Smooth muscle cell (in vitro differentiated cells): ENCODE data around the gene FNDC10. TPM values are rescaled to one million over a fixed set of nuclear protein-coding genes. Genes with fewer than 3 reads are reported as not detected.

Experiments
- DNase-seq: peaks from one replicate; lab custom pipeline; 2025; ENCODE audit not compliant: unreplicated experiment; lab: John Stamatoyannopoulos, UW
- H2AFZ ChIP-seq: fragments of 200-600 bp; sonication (generic); 2 replicates; pipeline ENCODE4 v1.6.0; 2016; ENCODE audit warnings: antibody characterized with exemption, low read depth, mild to moderate bottlenecking
- H3F3A ChIP-seq: fragments of 200-600 bp; sonication (generic); 2 replicates; pipeline ENCODE4 v1.6.0; 2017; ENCODE audit warnings: antibody characterized with exemption, low read depth
- H3K27ac ChIP-seq: fragments of 200-600 bp; sonication (generic); 2 replicates; pipeline ENCODE4 v1.5.1; 2016; ENCODE audit warnings: low read depth, mild to moderate bottlenecking
- H3K27me3 ChIP-seq: fragments of 200-600 bp; sonication (generic); 2 replicates; pipeline ENCODE4 v1.6.1; 2016; ENCODE audit warnings: low read depth, mild to moderate bottlenecking
- H3K36me3 ChIP-seq: fragments of 200-600 bp; sonication (generic); 2 replicates; pipeline ENCODE4 v1.5.1; 2016; ENCODE audit warnings: low read depth
- H3K4me1 ChIP-seq: fragments of 200-600 bp; sonication (generic); 2 replicates; pipeline ENCODE4 v1.5.1; 2016; ENCODE audit warnings: low read depth
- H3K4me2 ChIP-seq: fragments of 200-600 bp; sonication (generic); 2 replicates; pipeline ENCODE4 v1.6.0; 2016; ENCODE audit warnings: mild to moderate bottlenecking
- H3K4me3 ChIP-seq: fragments of 200-600 bp; sonication (generic); 2 replicates; pipeline ENCODE4 v1.5.1; 2016; ENCODE audit warnings: mild to moderate bottlenecking
- H3K79me2 ChIP-seq: fragments of 200-600 bp; sonication (generic); 2 replicates; pipeline ENCODE4 v1.6.0; 2016; ENCODE audit warnings: low read depth, mild to moderate bottlenecking
- H3K9ac ChIP-seq: fragments of 200-600 bp; sonication (generic); 2 replicates; pipeline ENCODE4 v1.6.0; 2016; ENCODE audit warnings: low read depth
- H3K9me3 ChIP-seq: fragments of 200-600 bp; sonication (generic); replicated peaks from 2 replicates; pipeline ENCODE4 v1.5.1; 2016; ENCODE audit warnings: low read depth
- H4K20me1 ChIP-seq: fragments of 200-600 bp; sonication (generic); 2 replicates; pipeline ENCODE4 v1.6.0; 2016; ENCODE audit warnings: low read depth
- WGBS: methylation state at CpG from one replicate; pipeline ENCODE4 v1.1.7; 2016; ENCODE audit warnings: low lambda C conversion rate; 5-methylcytosine and 5-hydroxymethylcytosine counted together
- polyA plus RNA-seq: library from polyadenylated mRNA; unstranded; fragments of >200 nt; fragmentation: Nextera tagmentation; extraction: Ambion mirVana; gene quantifications from 2 replicates; pipeline ENCODE4 v1.2.1, GENCODE V29; 2016
- total RNA-seq: library from RNA; depleted of rRNA; stranded (reverse); fragments of >200 nt; gene quantifications from 2 replicates; pipeline ENCODE4 v1.2.3, GENCODE V29; 2014
- TF ChIP-seq, protein P1 (sequence below): fragments of 200-600 bp; sonication (generic); IDR thresholded peaks from 2 replicates; pipeline ENCODE4 v1.5.1; 2017; ENCODE audit warnings: borderline replicate concordance, mild to moderate bottlenecking, antibody characterized with exemption; ENCODE audit not compliant: insufficient read depth, poor library complexity, severe bottlenecking

Gene FNDC10
- total and polyA plus RNA-seq, 2 experiments from 2014 or later = 9.1 to 22.5 TPM

DNA sequence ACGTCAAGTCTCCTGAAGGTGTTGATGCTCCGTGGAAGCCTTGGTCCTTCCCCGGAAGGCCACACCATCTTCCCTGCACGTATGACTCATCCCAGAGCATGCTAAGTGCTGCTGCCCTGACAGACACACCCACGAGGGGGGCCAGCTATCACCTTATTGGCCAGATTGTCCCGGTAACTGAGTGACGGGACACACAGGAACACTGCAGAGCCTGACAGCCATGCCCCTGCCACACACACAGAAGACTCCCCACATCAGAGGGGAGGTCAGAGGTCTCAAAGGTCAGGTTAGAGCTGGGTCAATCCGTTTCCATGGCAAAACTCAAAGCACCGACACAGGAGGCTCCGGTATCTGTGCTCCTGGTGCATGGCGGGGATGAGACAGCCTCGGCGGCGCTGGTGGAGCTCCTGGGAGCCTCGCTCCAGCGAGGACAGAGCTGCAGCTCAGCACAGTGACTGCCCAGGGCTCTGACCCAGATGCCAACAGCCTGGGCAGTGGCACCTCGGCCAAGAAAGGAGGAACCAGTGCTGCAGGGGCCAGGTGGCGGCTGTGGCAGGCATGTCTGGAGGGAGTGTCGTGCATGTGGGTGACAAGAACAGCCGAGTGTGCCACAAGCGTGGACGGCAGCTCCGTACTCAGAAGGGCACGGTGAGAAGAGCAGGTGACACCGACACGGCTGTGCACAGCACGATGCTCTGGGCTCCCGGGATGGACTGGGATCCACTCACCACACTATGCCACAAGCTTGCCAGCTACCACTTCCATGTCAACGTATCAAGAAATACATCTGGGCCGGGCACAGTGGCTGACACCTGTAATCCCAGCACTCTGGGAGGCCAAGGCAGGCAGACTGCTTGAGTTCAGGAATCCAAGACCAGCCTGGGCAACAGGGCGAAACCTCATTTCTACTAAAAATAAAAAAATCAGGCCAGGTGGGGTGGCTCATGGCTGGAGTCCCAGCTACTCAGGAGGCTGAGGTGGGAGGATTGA, 44.7 kb downstream of the FNDC10 start:
- TF ChIP-seq, protein P1, sequence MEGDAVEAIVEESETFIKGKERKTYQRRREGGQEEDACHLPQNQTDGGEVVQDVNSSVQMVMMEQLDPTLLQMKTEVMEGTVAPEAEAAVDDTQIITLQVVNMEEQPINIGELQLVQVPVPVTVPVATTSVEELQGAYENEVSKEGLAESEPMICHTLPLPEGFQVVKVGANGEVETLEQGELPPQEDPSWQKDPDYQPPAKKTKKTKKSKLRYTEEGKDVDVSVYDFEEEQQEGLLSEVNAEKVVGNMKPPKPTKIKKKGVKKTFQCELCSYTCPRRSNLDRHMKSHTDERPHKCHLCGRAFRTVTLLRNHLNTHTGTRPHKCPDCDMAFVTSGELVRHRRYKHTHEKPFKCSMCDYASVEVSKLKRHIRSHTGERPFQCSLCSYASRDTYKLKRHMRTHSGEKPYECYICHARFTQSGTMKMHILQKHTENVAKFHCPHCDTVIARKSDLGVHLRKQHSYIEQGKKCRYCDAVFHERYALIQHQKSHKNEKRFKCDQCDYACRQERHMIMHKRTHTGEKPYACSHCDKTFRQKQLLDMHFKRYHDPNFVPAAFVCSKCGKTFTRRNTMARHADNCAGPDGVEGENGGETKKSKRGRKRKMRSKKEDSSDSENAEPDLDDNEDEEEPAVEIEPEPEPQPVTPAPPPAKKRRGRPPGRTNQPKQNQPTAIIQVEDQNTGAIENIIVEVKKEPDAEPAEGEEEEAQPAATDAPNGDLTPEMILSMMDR = no peak
- H3K4me2 ChIP-seq = no peak overlapping the region
- WGBS = 81% methylated on average over 31 of the region's 31 CpGs
- no peaks in the 10 kb centered on the region for H3K36me3 ChIP-seq
- no peaks in the 10 kb centered on the region for H3K27me3 ChIP-seq
- H3K9me3 ChIP-seq = no peaks in the 10 kb centered on the region
- peaks cover 97% of the 10 kb centered on the region for H4K20me1 ChIP-seq
- peaks cover 5% of the 10 kb centered on the region for H3F3A ChIP-seq
- no peak overlapping the region for H3K4me3 ChIP-seq
- no peak for DNase-seq
- H3K79me2 ChIP-seq = peaks cover 38% of the 10 kb centered on the region
- peak overlapping the region; percentile 28 for H3K27ac ChIP-seq
- no peaks in the 10 kb centered on the region for H3K4me1 ChIP-seq
- no peak overlapping the region for H3K9ac ChIP-seq
- H2AFZ ChIP-seq = no peak overlapping the region

DNA sequence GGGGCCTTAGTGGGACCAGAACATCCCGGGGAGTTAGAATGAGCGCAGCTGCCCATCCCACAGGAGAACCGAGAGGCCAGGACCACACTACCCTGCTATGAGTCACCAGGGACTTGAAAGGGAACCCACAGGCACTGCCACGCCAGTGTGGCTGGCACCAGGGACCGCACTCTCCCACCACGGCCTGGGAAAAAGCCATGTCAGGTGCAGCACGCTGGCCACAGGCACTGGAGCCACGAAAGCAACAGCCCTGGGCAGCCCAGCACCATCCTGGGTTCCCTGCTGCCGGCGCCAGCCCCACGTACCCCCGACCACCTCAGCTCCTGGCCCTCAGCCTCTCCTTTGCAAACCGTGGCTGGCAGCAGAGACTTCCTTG, 45.4 kb downstream of the FNDC10 start:
- peaks cover 36% of the 10 kb centered on the region for H3K79me2 ChIP-seq
- H3K9ac ChIP-seq = no peak overlapping the region
- H3K9me3 ChIP-seq = no peaks in the 10 kb centered on the region
- 93% methylated on average over 13 of the region's 13 CpGs for WGBS
- no peak overlapping the region for H3K4me3 ChIP-seq
- H4K20me1 ChIP-seq = peaks cover 92% of the 10 kb centered on the region
- H2AFZ ChIP-seq = no peak overlapping the region
- H3K4me2 ChIP-seq = no peak overlapping the region
- TF ChIP-seq, protein P1 = no peak
- no peak for DNase-seq
- peak overlapping the region; percentile 28 for H3K27ac ChIP-seq
- H3K36me3 ChIP-seq = no peaks in the 10 kb centered on the region
- H3K27me3 ChIP-seq = no peaks in the 10 kb centered on the region
- peaks cover 5% of the 10 kb centered on the region for H3F3A ChIP-seq
- H3K4me1 ChIP-seq = no peaks in the 10 kb centered on the region

DNA sequence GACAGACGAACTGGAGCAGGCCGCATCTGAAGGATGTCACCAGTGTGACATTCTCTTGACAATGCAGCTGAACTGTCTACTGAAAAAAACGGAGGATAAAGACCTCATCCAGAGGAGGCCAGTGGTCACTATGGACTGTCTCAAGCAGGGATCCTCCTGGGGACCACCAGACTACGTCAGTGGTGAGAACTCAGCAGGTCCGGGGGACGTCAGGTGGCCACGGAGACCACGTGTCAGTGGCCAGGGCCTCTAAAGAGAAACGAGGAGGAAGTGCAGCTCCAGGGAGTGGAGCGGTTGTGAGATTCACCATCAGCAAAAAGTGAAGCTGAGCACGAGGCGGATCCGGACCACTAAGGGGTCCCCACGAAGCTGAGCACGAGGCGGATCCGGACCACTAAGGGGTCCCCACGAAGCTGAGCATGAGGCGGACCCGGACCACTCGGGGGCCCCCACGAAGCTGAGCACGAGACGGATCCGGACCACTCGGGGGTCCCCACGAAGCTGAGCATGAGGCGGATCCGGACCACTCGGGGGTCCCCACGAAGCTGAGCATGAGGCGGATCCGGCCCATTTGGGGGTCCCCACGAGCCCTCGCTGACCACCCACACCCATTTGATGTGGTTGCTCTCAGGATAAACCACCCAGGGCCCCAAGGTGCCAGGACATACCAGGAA, 46.0 kb downstream of the FNDC10 start:
- no peak for DNase-seq
- Histone ChIP-seq H2AFZ (no peak overlapping the region), H3K4me3 (no peak overlapping the region), H4K20me1 (peaks cover 86% of the 10 kb centered on the region), H3K4me2 (no peak overlapping the region), H3K27me3 (no peaks in the 10 kb centered on the region), H3K36me3 (no peaks in the 10 kb centered on the region), H3K9ac (no peak overlapping the region), H3K9me3 (no peaks in the 10 kb centered on the region), H3K79me2 (peaks cover 36% of the 10 kb centered on the region), H3K27ac (no peak overlapping the region), H3K4me1 (no peaks in the 10 kb centered on the region), H3F3A (peaks cover 5% of the 10 kb centered on the region)
- TF ChIP-seq, protein P1 = no peak
- 96% methylated on average over 35 of the region's 35 CpGs for WGBS
